HG03521 (cell line): Measurements from ENCODE around the gene LRRC2.
"Not testable (repeated sequence)": the region's sequence is repeated elsewhere in the genome, so short reads cannot be mapped to it uniquely, and the experiment has no call there.

Experiments
- ATAC-seq: cut with Tn5 transposase; IDR thresholded peaks from one replicate; pipeline ENCODE4 v1.9.1; 2021; ENCODE audit warnings: mild to moderate bottlenecking, moderate library complexity; ENCODE audit not compliant: unreplicated experiment

Gene LRRC2, protein sequence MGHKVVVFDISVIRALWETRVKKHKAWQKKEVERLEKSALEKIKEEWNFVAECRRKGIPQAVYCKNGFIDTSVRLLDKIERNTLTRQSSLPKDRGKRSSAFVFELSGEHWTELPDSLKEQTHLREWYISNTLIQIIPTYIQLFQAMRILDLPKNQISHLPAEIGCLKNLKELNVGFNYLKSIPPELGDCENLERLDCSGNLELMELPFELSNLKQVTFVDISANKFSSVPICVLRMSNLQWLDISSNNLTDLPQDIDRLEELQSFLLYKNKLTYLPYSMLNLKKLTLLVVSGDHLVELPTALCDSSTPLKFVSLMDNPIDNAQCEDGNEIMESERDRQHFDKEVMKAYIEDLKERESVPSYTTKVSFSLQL

DNA sequence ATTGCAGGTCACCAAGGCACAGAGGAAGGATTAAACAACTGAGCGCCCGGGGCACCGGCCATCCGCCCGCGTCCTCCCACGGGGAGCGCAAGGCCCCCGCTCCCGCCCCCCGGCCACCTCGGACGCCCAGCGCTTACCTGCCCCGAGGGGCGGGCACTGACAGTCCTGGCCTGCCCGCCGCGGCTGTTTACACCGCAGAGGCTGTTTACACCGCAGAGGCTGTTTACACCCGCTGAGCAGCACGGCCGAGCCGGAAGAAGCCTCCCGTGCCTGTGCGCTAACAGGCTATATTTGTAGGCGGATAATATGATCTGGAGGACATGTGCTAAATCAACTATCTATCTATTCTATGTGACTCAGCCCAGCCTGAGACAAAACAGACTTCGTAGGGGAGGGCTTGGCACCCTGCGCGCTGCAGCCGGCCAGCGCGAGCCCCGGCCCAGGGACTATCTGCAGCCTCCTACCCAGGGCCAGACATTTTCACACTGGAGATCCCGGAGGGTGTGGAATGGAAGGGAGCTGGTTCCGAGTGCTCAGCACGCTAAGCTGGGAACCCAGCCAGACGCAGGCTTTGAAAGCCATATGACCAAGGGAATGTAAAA lies at the start of gene LRRC2:
Gene LRRC2 (minus strand): TSS at position 263 of the 602 bp plus-strand sequence. CDS start 14,711 bp downstream, outside the sequence.
- no peak for ATAC-seq

DNA sequence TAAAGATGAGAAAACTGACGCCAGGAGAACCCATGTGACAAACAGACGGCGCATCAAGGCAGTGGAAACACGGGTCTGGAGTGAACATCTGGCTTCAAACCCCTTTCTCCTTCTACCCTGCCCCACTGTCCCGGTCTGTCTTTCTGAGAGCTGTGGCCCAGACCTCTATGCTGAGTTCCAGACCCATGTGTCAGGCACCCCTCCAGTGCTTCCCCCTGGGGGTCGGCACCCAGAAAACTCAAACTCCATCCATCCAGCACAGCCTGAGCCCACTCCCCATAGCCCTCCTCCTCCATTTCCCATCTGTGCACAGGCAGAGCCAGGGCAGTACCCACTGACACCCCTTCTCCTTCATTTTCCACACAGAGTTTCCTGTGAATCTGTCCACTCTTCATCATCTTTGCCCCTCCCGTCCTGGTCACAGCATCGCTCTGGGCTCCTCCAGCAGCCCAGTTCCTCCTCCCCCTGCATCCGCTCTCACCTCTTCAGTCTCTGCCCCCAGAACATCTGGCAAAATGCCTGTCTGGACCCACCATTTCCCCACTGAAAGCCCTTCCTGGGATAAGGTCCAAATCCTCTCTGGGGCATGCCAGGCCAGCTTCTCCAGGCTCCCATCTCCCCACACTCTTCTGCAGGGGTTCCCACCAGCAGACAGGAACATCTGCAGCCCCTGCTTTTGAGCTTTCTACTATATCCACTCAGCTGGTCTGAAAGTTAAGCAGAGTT lies 49.1 kb upstream of the LRRC2 start:
- no peak for ATAC-seq

DNA sequence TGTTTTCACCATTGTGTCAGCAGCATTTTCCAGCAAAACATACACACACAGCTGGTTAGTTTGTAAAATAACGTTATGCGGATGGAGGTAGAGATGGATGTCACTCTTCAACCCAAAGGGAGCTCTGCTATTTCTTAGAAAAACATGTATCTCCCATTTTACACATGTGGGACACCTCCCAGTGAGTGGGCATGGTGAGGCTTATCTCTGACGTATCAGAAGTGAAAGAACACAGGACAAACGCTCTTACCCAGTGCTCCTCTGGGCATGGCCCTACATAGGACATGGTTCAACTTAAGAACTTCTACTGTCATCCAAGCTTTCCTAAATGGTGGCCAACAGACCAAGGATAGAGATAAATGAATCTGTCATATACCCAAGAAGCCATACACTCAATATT lies 48.3 kb upstream of the LRRC2 start:
- ATAC-seq = no peak

DNA sequence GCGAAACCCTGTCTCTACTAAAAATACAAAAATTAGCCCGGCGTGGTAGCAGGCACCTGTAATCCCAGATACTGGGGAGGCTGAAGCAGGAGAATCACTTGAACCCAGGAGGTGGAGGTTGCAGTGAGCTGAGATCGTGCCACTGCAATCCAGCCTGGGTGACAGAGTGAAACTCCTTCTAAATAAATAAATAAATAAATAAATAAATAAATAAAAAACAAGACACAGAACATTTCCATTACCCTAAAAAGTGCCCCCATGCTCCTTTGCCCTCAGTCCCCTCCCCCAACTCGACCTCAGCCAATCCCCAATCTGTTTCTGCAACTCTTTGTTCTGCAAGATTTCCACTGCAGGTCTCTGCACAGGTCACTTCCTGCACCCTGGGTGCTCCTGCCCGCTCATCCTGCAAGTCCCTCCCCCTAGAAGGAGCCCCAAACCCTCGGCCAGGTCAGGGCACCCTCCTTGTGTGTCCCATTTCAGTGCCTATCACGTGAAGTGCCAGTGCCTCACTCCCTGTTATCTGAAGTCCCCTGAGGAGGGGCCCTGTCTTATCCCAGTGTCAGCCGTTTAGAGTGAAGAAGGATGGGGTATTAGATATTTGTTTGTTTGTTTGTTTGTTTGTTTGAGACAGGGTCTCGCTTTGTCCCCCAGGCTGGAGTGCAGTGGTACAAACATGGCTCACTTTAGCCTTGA lies 47.4 kb upstream of the LRRC2 start:
- no peak for ATAC-seq

DNA sequence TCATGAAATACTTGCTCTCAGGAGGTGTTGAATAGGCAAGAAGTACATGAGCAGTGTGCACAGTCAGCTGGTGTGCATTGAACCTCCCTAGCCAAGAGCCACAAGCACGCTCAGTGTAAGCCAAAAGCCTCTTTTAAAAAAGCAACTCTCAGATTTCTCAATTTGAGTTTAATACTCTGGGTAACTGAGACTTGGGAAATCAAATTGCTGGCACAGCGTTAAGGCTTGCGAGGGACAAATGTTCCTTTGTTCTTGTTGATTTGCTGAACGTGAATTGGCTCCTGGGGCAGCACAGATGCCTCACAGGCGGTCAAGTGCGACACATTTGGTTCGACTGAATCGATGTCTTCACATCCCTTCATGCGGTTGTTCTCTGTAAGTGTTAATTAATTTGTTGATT lies 46.2 kb upstream of the LRRC2 start, which contains the start of gene FAM240A:
Gene FAM240A (plus strand): TSS at position 202 of the 400 bp plus-strand sequence. CDS start 159 bp downstream, at position 361.
- ATAC-seq = no peak

DNA sequence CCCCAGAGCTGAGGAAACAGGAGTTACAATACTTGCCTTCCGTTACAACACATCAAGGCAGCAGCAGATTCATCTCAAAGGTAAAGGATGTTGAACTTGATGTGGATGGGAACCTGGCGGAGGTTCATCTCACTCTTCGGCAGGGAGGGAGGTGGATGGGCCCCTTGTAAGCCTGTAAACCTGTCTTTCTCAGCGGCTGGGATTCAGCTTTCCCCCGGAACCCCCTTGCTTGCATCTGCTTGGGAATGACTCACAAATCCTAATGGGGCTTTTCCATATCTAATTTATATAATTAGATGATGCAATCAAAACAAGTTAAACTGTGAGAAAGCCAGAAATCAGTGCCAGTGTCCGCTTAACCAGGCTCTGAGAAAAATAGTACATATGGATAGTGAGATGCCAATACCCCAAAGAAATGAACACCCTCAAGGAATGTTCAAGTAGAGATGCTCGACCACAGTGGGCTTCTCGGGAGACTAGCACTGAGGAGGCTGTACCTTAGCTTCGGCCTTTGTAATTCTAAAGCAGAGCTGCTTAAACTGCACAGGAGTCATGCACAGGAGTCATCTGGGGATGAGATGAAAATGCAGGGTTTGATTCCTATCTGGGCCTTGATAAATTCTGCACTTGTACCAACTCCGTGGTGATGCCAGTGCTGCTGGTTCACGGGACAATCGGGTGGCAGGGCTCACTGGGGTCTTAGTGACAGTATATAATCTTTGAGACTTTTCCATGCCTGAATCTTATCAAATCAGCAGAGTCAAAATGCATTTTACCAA lies 44.0 kb upstream of the LRRC2 start:
- no peak for ATAC-seq

DNA sequence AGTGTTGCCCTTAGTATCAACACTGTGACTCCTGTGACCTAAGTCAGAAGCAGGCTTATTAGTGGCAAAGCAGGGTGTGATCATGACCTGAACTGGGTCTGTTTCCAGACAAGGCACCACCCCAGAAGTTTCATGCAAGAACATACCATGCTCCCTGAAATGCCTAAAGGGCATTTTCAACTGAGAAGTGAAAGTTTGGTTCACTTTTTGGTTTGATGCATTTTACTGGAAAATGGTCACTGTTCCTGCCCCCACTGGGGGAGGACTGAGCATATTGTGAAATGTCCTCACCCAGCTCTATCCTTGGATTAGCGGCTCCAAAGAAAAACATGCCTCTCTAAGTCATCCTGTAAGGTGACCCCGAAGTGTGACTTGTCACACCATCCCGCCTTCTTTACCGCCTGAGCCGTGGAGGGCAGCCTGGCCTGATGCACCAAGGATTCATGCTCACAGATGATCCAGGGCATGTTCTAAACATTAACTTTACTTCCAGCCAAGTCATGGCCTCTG lies 43.2 kb upstream of the LRRC2 start:
- no peak for ATAC-seq

DNA sequence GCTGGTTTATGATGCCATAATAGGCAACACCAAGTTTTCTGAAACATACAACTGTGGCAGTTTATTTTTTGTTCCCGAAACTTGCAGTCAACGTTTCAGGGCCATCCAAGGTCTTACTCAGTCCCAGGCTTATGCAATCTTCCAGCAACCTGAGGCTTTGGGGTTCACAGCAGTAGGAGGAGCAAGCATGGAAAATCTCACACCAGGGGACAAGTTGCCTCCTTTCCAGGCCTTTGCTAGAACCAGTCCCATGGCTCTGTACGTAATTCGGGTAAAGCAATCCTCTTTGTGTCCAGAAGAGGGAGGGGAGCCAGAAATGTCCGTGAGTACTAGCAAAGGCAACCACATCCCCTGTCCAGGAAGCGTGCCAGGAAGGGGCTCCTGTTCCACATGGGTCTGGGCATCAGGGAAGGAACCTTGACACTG lies 41.5 kb upstream of the LRRC2 start:
- no peak for ATAC-seq

DNA sequence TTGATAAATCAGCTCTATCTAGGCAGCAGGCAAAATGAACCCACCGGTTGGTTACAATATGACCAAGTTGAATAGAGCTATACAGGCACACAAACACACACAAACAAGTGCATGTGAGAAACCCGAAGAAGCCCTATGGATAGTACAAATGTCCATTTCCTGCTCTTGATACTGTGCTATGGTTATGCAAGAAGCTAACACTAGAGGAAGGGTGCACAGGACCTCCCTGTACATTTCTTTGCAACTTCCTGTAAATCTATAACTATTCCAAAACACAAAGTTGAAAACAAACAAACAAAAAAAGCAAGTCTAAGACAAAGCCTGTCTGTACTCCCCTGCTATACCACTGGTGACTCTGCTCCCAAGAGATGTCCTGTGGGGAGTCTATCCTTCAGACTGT lies 38.0 kb upstream of the LRRC2 start:
- no peak for ATAC-seq

DNA sequence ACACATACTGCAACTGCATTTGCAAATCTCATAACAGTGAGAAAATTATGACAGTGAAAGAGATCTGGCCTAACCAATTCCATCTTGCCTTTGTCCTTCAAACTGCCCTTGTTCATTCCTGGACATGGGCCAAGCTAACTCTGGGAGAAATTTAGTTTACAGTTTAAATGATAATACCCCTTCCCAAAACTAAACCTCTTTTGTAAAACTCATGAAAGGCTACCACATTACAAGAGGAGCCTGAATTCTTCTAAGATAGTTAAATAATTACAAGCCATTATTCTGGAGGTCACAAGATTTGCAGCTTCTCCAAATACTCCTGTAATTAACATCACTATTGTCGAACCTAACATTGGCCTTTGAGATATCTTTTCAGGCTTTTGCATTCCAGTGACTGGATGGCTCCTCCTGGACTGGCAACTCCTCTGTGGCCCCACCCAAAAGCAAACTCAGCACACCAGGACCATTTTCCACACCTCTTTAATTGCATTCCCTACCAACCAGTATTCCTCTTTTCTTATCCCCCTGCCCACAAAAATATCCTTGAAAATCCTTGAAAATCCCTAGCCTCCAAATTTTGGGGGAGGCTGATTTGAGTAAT lies 37.4 kb upstream of the LRRC2 start:
- ATAC-seq = no peak

DNA sequence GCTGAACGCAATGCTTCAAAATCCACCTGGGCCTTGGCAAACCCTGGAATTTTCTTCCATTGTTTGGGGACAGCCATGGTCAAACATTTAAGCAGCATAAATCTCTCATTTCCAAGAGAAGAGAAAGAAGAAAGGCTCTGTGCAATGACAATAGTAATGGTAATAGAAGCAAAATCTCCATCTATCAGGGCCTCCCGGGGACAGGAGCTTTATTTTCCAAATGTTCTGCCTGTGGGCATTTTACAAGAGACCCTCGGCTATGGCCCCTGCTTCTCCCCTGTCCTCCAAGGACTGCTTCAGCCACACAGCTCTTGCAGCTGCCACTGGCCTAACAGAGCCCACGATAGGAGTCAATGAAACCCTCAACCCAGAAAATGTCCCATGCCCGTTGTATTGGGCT lies 33.5 kb upstream of the LRRC2 start:
- no peak for ATAC-seq

DNA sequence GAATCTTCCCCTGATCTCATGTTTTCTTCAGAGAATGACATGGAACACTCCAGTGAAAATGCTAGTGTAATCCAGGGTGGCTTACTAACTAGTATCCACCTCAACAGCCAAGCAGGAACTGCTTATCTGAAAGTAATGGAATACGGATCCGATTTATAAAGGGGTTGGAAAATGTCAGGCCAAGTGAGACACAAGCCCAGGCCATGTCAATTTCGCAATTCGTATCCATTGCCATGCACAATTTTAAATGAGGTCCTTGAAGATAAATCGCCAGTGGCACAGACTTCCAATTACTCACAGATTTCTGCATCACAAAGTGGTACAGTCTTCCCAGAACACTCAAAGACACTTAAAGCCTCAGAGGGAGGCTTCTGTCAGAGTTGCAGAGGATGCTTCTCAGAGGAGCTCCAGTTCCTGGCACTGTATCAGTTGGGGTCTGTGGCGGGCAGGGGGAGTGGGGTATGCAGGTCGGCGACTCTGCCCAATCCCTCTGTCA lies 29.8 kb upstream of the LRRC2 start:
- ATAC-seq = no peak

DNA sequence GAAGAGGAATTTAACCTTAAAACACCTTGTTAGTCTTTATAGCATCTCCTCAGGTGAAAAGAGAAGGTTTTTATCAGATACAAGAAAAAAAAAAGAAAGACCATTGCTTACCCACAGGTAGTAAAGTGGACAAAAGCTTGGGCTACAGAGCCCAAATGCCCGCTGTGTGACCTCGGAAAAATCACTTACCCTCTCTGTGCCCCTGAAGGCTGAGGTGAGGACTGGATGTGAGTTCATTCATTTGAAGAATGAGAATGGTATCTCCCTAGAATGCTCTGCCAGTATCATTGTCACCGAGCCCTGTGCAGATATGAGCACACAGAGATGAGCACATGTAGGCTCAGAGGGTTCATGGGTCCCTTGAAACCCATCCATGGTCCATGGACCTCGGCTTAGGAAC lies 28.6 kb upstream of the LRRC2 start:
- no peak for ATAC-seq

DNA sequence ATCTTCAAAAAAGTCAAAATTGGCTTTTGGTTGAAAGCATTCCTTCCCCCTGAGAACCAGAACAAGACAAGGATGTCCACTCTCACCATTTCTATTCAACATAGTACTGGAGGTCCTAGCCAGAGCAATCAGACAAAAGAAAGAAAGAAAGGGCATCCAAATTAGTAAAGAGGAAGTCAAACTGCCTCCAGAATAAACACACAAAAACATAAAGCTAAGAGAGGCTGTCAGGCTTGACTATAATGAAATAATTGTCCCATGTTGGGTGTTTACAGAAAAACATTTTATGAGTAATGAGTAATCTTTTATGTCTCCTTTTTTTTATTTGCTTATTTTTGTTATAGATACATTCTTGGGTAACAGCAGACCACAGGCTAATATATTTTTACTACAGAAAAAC lies 27.9 kb upstream of the LRRC2 start:
- no peak for ATAC-seq

DNA sequence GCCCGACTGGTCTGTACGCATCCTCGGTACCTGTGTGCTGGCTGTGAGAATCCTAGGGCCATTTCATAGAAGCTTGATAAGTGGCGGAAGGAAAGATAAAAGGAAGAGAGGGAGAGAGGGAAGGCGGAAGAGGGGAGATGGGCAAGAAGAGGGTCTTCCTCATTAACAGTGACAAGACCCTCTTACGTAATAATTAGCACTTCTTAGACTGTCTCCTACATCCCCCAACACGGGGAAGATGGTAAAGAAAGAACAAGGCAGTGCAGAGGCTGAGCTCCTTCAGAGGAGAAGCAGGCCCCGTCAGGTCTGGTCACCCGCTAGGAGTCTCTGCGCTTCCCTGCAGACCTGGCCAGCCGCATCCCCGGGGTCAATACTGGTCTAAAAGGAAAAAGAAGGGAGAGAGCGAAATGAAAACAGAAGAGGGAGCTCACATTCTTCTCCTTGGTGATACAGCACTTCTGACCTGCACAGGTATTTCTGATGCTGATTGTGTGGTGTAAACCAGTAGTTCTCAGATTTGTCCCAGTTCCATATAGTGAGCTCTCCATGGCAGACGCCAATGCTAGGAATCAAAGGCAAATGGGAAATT lies 27.3 kb upstream of the LRRC2 start:
- ATAC-seq = no peak

DNA sequence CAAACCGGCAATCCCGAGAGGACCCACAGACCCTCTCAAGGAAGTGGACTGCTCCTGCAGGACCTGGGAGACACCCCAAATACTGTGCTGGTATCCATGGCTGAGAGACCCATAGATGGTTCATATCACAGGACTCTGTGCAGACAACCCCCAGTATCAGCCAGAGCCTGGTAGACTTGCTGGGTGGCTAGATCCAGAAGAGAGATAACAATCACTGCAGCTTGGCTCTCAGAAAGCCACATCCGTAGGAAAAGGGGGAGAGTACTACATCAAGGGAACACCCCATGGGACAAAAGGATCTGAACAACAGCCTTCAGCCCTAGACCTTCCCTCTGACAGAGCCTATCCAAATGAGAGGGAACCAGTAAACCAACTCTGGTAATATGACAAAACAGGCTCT lies 21.2 kb upstream of the LRRC2 start:
- ATAC-seq = not testable (repeated sequence)

DNA sequence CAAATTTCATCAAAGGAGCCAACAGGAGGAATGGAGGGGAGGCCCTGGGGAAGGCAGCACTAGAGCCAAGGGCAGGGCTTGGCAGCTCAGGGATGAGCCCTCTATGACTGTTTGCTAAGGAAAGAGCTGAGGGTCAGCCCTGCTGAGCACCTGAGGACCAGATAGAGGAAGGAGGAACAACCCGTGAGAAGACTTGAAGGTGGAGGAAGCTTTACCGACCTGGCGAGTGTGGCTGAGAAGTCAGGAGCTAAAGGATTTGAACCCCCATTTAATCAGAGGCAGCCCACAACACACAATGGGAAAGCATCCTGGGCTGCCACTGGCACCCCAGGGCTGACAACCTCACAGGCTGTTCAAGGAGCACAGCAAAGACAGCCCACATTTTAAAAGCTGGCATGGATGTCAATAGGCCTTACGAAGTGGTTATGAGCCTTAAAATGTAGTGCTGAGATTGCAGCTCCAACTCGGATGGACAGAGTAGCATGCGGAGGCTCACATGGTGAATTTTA lies 20.7 kb upstream of the LRRC2 start:
- ATAC-seq = no peak

DNA sequence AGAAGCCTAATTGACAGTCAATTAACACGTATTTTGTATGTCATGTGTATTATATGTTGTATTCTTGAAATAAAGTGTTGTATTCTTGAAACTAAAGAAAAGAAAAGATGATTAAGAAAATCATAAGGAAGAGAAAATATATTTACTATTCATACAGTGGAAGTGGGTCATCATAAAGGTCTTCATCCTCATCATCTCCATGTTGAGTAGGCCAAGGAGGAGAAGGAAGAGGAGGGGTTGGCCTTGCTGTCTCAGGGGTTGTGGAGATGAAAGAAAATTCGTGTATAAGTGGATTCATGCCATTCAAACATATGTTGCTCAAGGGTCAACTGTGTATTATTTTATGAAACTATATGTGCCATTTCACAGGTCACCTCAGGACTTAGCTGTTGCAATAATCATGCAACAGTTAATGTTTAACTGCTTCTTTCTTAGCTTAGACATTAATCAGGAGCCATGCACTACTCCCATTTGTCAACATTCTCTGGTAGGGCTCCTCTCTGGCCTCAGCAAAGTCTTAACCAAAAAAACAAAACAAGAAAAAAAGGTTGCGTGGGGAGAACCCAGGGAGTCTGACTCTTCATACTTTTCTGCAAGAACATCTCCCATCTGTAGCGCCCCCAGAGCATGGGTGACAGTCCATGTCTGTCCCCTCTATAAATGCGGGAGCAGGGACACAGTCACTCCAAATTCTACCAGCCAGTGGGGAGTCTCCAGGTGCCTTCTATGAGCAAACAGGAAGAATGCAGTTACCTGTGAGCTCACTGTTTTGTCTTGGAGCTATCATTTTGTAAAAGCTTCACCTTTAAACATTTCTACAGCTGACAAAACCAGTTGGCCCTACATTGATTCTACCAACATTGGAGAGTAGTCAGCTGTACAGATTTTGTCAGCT lies 19.9 kb upstream of the LRRC2 start:
- no peak for ATAC-seq
